HG03520 (cell line): ENCODE measurements around the gene TUFT1.
"Not testable (repeated sequence)": the region's sequence is repeated elsewhere in the genome, so short reads cannot be mapped to it uniquely, and the experiment has no call there.

ENCODE experiments used
- ATAC-seq: cut with Tn5 transposase; IDR thresholded peaks from one replicate; pipeline ENCODE4 v1.9.1; 2021; ENCODE audit warnings: mild to moderate bottlenecking, moderate library complexity; ENCODE audit not compliant: unreplicated experiment

The TUFT1 gene

GRCh38 chr1:151578941-151579340 is 38.8 kb downstream of the TUFT1 start:
- ATAC-seq, result no peak

- ATAC-seq, result no peak
These were observed 39.5 kb downstream of the TUFT1 start for GRCh38 chr1:151579436-151580225.

GRCh38 chr1:151581451-151581850 is 41.3 kb downstream of the TUFT1 start:
- no peak for ATAC-seq

- ATAC-seq, result no peak
These were observed 41.8 kb downstream of the TUFT1 start for GRCh38 chr1:151581921-151582320.

GRCh38 chr1:151583796-151584195 is 43.7 kb downstream of the TUFT1 start:
- no peak for ATAC-seq

- ATAC-seq, result no peak
These were observed 44.2 kb downstream of the TUFT1 start for GRCh38 chr1:151584278-151584677.

- no peak for ATAC-seq
These were observed 44.7 kb downstream of the TUFT1 start for GRCh38 chr1:151584780-151585179.

- no peak for ATAC-seq
These were observed 45.5 kb downstream of the TUFT1 start for GRCh38 chr1:151585622-151586021.

GRCh38 chr1:151590961-151591360 is 50.9 kb downstream of the TUFT1 start:
- ATAC-seq, result no peak

- no peak for ATAC-seq
These were observed 53.6 kb downstream of the TUFT1 start for GRCh38 chr1:151593730-151594129.

- ATAC-seq, result no peak
These were observed 54.1 kb downstream of the TUFT1 start for GRCh38 chr1:151594143-151594625.

- ATAC-seq, result no peak
These were observed 56.3 kb downstream of the TUFT1 start for GRCh38 chr1:151596166-151596953.

- ATAC-seq, result not testable (repeated sequence)
These were observed 62.4 kb downstream of the TUFT1 start for GRCh38 chr1:151602550-151602949.

GRCh38 chr1:151604291-151604690 is 64.2 kb downstream of the TUFT1 start:
- ATAC-seq, result no peak

GRCh38 chr1:151606384-151606783 is 66.3 kb downstream of the TUFT1 start:
- ATAC-seq, result no peak

GRCh38 chr1:151606857-151607256 is 66.7 kb downstream of the TUFT1 start:
- no peak for ATAC-seq

GRCh38 chr1:151610142-151610541 is 70.0 kb downstream of the TUFT1 start:
- no peak for ATAC-seq

GRCh38 chr1:151611288-151611790 is 71.2 kb downstream of the TUFT1 start:
- ATAC-seq, result no peak

GRCh38 chr1:151611832-151612500 is 71.9 kb downstream of the TUFT1 start, which contains the start of gene SNX27:
Gene SNX27 (plus strand): TSS chr1:151612050. CDS start chr1:151612202, 152 bp downstream.
- ATAC-seq, result peak; percentile 82

- ATAC-seq, result no peak
These were observed 72.6 kb downstream of the TUFT1 start for GRCh38 chr1:151612501-151613281.
